Heart right ventricle (tissue), 16 donors: ENCODE data around the gene CAMK4. TPM values are rescaled to one million over a fixed set of nuclear protein-coding genes. Genes with fewer than 3 reads are reported as not detected.

Experiments
- ATAC-seq, 8 donors: fragments of 200-7000 bp; cut with Tn5 transposase; one replicate each; pipeline ENCODE4 v1.9.1; 2020; ENCODE audit warnings: mild to moderate bottlenecking in 8 of 8, moderate library complexity in 8 of 8, moderate number of reproducible peaks in 1 of 8
- DNase-seq, 2 donors: peaks; one replicate each; pipeline ENCODE4 v3.0.0-alpha.2; 2020
- H3K27ac ChIP-seq, 10 donors: fragments of 200-600 bp; sonication (generic) in 2 of 10; one replicate each; pipeline versions ENCODE4 v1.5.0 to v1.8.0; 2020 to 2022; ENCODE audit warnings: mild to moderate bottlenecking in 3 of 10
- H3K27me3 ChIP-seq, 7 donors: fragments of 200-600 bp; one replicate each; pipeline ENCODE4 v1.8.0; 2021 to 2022; ENCODE audit warnings: mild to moderate bottlenecking in 2 of 7
- H3K36me3 ChIP-seq, 9 donors: fragments of 200-600 bp; sonication (generic) in 1 of 9; one replicate each; pipeline versions ENCODE4 v1.5.0 to v1.8.0; 2020 to 2022; ENCODE audit warnings: mild to moderate bottlenecking in 2 of 9
- H3K4me1 ChIP-seq, 9 donors: fragments of 200-600 bp; sonication (generic) in 1 of 9; one replicate each; pipeline versions ENCODE4 v1.5.0 to v1.8.0; 2020 to 2022; ENCODE audit warnings: mild to moderate bottlenecking in 4 of 9
- H3K4me3 ChIP-seq, 10 donors: fragments of 200-600 bp; sonication (generic) in 2 of 10; one replicate each; pipeline versions ENCODE4 v1.5.0 to v1.8.0; 2020 to 2022; ENCODE audit warnings: mild to moderate bottlenecking in 7 of 10, moderate library complexity in 2 of 10
- H3K9me3 ChIP-seq, 11 donors: fragments of 200-600 bp in 10 of 11; sonication (generic) in 2 of 11; one replicate each; pipeline versions ENCODE4 v1.5.0 to v1.8.0; 2013 to 2022; ENCODE audit warnings: mild to moderate bottlenecking in 2 of 11, control low read depth in 1 of 11, moderate library complexity in 1 of 11
- WGBS, 2 donors: extraction: QIAGEN DNeasy Blood & Tissue Kit; methylation state at CpG; one replicate each; pipeline ENCODE4 v1.1.7; 2013; ENCODE audit warnings: inconsistent platforms in 1 of 2; 5-methylcytosine and 5-hydroxymethylcytosine counted together
- intact Hi-C, 10 donors: fragments of 100-400 bp; cut with DNase I; formaldehyde crosslinking; loops; one replicate each; pipeline versions ENCODE4 v1.11.1 to v1.14.2; 2022
- polyA plus RNA-seq, 2 donors: library from polyadenylated mRNA; stranded (reverse); fragments of 200-250 nt; gene quantifications; one replicate each; pipeline ENCODE4 v1.2.3, GENCODE V29; 2013
- total RNA-seq, 10 donors: library from RNA; stranded (reverse); fragmentation: NEBNext Ultra II Directional in 3 of 10; extraction: Animal tissue kit (Norgen Biotek cat#: 25700) in 3 of 10; gene quantifications; one replicate each; pipeline versions ENCODE4 v1.2.1 to v1.2.4, GENCODE V29; 2021 to 2023
- TF ChIP-seq, protein P1 (sequence below), 9 donors: fragments of 200-600 bp; sonication (generic) in 2 of 9; IDR thresholded peaks; one replicate each; pipeline versions ENCODE4 v1.5.0 to v1.8.0; 2021 to 2022; ENCODE audit warnings: antibody characterized with exemption in 9 of 9, mild to moderate bottlenecking in 5 of 9, moderate library complexity in 1 of 9
- donor health status: Arrhythmogenic right ventricular cardiomyopathy.
- donor health status: ischemic (EF 13 %, LVEDD 7.1; RV severe dilation, severe dysfunction).
- donor health status: healthy with polysubstance abuse.
- donor health status: DM: no; HTN: yes; CAD: no.
- donor health status: DM: no; HTN: no; CAD: no.
- donor health status: ischemic (EF 25% LVEDD 6.9; RV normal size, moderate dysfunction).
- donor health status: ischemic (EF 25% LVEDD 5.7; RV mildly dilated, moderate dysfunction).
- donor health status: healthy.
- donor health status: DM: yes; HTN: yes; CAD: no.
- donor health status: Ischemic cardiomyopathy.
- donor health status: ischemic (EF 35%, LVEDD 5.7; RV mildly dilated, moderate dysfunction).
- donor health status: nonischemic (EF 11% LVEDD 7.7; RV severe dilation, severe dysfunction).
- donor health status: DM: yes; HTN: yes; CAD: no.
- donor health status: PGD.
- donor health status: ischemic (EF 29% LVEDD 5.4; RV normal size, mild dysfunction).
- donor health status: nonischemic (EF 23%, LVEDD 6.1; RV moderate dilation, normal function).

Gene CAMK4
- total and polyA plus RNA-seq, 12 donors = 0.02 to 2.0 (median 0.34) TPM; not detected in 1

GRCh38 chr5:111511174-111511830 lies 287.1 kb downstream of the CAMK4 start:
- Histone ChIP-seq H3K9me3 (no peaks in the 10 kb centered on the region), H3K4me1 (peaks cover 0 to 40% (median 10%) of the 10 kb centered on the region in 9 donors)

GRCh38 chr5:111511831-111512374 lies 287.7 kb downstream of the CAMK4 start:
- H3K27me3 ChIP-seq = no peaks in the 10 kb centered on the region
- intact Hi-C loops = loop anchor here in 1 of 10 donors (2.0 kb wide), 1 partner anchor 39 kb away; no protein-coding TSS in a partner anchor
- no peaks in the 10 kb centered on the region for H3K36me3 ChIP-seq
- TF ChIP-seq, protein P1, sequence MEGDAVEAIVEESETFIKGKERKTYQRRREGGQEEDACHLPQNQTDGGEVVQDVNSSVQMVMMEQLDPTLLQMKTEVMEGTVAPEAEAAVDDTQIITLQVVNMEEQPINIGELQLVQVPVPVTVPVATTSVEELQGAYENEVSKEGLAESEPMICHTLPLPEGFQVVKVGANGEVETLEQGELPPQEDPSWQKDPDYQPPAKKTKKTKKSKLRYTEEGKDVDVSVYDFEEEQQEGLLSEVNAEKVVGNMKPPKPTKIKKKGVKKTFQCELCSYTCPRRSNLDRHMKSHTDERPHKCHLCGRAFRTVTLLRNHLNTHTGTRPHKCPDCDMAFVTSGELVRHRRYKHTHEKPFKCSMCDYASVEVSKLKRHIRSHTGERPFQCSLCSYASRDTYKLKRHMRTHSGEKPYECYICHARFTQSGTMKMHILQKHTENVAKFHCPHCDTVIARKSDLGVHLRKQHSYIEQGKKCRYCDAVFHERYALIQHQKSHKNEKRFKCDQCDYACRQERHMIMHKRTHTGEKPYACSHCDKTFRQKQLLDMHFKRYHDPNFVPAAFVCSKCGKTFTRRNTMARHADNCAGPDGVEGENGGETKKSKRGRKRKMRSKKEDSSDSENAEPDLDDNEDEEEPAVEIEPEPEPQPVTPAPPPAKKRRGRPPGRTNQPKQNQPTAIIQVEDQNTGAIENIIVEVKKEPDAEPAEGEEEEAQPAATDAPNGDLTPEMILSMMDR (IDR thresholded peaks at IDR 0.05) = no peak
- H3K4me3 ChIP-seq = peak overlapping the region; percentile 60 to 93 (median 86)
- no peaks in the 10 kb centered on the region for H3K9me3 ChIP-seq
- ATAC-seq (peak; percentile 9 to 54 (median 28)), DNase-seq (peak in 1 of 2 donors; percentile 44)
- peak overlapping the region; percentile 18 to 93 (median 90) for H3K27ac ChIP-seq
- peaks cover 0 to 40% (median 10%) of the 10 kb centered on the region in 9 donors for H3K4me1 ChIP-seq
- WGBS, 2 donors = 0 to 1% methylated on average over 32 of the region's 32 CpGs

More at GRCh38 chr5:111511174-111511830, 287.1 kb downstream of the CAMK4 start:
- no peaks in the 10 kb centered on the region for H3K27me3 ChIP-seq
- WGBS, 2 donors = 6 to 8% methylated on average over 2 of the region's 2 CpGs
- TF ChIP-seq, protein P1 (IDR thresholded peaks at IDR 0.05) = no peak
- peak overlapping the region in 9 of 10 donors; percentile 79 to 93 (median 90) for H3K27ac ChIP-seq
- peak overlapping the region; percentile 60 to 93 (median 86) for H3K4me3 ChIP-seq
- H3K36me3 ChIP-seq = no peaks in the 10 kb centered on the region
- intact Hi-C loops = no loop called here
- DNase-seq (no peak), ATAC-seq (no peak)

DNA sequence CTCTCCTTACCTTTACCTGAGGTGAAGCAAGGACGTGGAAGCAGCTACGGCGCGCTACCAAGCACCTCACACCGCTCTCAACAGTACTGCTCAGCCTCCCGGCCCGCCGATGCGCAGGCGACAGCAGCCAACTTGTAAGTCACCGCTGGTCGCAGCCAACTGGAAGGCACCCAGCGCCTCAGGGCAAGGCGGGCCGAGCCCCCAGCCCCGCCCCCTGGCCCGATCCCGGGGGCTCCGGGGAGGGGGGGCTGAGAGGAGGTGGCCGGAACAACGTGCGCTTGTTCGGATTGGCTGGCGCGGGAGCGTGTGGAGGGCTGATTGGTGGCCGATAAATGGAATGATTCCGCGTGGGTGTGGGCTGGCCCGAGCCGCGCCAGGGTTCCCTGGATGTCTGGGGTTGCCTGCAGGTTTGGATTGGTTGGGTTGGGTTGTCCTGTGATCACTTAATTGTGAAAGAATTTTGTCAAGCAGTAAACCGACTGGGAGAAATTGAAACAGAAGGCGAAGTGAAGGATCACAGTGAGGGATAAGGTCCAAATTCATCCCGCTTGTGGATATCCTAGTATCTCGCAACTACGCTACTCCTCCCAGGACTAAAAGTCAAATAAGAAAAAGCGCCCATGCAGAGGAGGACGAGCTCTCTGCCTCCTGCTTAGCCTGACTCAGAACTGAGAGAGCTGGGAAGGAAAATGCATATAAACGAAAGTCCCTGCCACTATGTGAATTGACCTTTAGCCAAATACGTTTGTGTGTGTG lies 288.4 kb downstream of the CAMK4 start, which contains the start of gene STARD4:
Gene STARD4 (minus strand): TSS at position 161 of the 756 bp plus-strand sequence. CDS start 5,102 bp downstream, outside the sequence.
- no peaks in the 10 kb centered on the region for H3K9me3 ChIP-seq
- H3K4me3 ChIP-seq = peak within 1 kb of the TSS; percentile 60 to 93 (median 86)
- DNase-seq (peak; percentile 92 to 97), ATAC-seq (peak; percentile 98 to 100 (median 99))
- TF ChIP-seq, protein P1 (IDR thresholded peaks at IDR 0.05) = no peak
- 0% methylated on average over 41 of the region's 41 CpGs for WGBS, 2 donors
- H3K4me1 ChIP-seq = peaks cover 0 to 40% (median 10%) of the 10 kb centered on the region in 9 donors
- no peaks in the 10 kb centered on the region for H3K36me3 ChIP-seq
- intact Hi-C loops = loop anchor here in 1 of 10 donors (2.0 kb wide), 1 partner anchor 38 kb away; no protein-coding TSS in a partner anchor
- no peaks in the 10 kb centered on the region for H3K27me3 ChIP-seq
- peak within 1 kb of the TSS; percentile 18 to 93 (median 90) for H3K27ac ChIP-seq

GRCh38 chr5:111513131-111513520 lies 288.9 kb downstream of the CAMK4 start:
- WGBS, 2 donors = 19% methylated on average over 6 of the region's 6 CpGs
- H3K27ac ChIP-seq = peak overlapping the region in 9 of 10 donors; percentile 79 to 93 (median 90)
- H3K4me1 ChIP-seq = peaks cover 0 to 40% (median 10%) of the 10 kb centered on the region in 9 donors
- DNase-seq (no peak), ATAC-seq (no peak)
- H3K9me3 ChIP-seq = no peaks in the 10 kb centered on the region
- TF ChIP-seq, protein P1 (IDR thresholded peaks at IDR 0.05) = no peak
- peak overlapping the region in 9 of 10 donors; percentile 60 to 92 (median 86) for H3K4me3 ChIP-seq
- intact Hi-C loops = loop anchor here in 1 of 10 donors (2.0 kb wide), 1 partner anchor 38 kb away; no protein-coding TSS in a partner anchor
- no peaks in the 10 kb centered on the region for H3K27me3 ChIP-seq
- H3K36me3 ChIP-seq = no peaks in the 10 kb centered on the region
